Measurements from ENCODE around the gene TBATA. TPM values are rescaled to one million over a fixed set of nuclear protein-coding genes. Genes with fewer than 3 reads are reported as not detected.

Gene TBATA
- polyA plus RNA-seq, 1 donor (not counting 4 experiments of a cell fraction or from before 2014, with no cell fraction given): not detected

DNA sequence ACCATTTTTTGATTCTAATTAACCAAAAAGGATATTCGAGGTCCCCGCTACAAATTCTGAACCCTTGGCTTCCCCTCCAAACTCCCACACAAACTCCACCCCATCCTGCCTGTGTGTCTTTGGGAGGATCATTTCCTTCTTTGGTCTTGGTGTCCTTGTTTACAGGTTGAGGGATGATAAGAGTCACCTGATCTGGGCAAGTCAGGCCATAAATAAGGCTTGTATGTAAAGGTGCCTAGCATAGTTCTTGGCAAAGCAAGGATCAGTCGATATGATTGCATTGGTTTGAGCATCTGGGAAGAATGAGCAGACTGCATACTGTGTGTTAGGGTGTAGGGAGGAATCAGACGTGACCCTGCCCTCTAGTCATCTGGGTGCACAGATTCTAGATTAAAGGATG is 28.9 kb upstream of the TBATA start:
- peaks cover 15% of the 10 kb centered on the region for H3K79me2 ChIP-seq (ENCODE audit: control insufficient read depth, insufficient read depth, low read length)
- no peak overlapping the region for H3K4me2 ChIP-seq (ENCODE audit: control insufficient read depth, extremely low read depth, insufficient read depth, low read depth, low read length)
- H2AFZ ChIP-seq (ENCODE audit: control insufficient read depth, low read length): no peak overlapping the region
- H3K9me3 ChIP-seq (ENCODE audit: control insufficient read depth, low read depth, low read length): no peaks in the 10 kb centered on the region
- dilution Hi-C loops (cut with MboI; ENCODE audit: extremely low pct_ligation_motif_present, low sequenced_read_pairs): no loop called here
- H3K4me3 ChIP-seq (ENCODE audit: control insufficient read depth in 2 of 3, extremely low read depth in 1 of 3, insufficient read depth in 2 of 3, low read depth in 1 of 3, low read length in 3 of 3): no peak overlapping the region
- peaks cover 3 to 9% of the 10 kb centered on the region in 2 experiments for H3K36me3 ChIP-seq (ENCODE audit: control insufficient read depth in 2 of 2, extremely low read depth in 1 of 2, insufficient read depth in 2 of 2, low read length in 2 of 2)
- no peaks in the 10 kb centered on the region for H3K27me3 ChIP-seq (ENCODE audit: control insufficient read depth, extremely low read depth, insufficient read depth, low read length)
- DNase-seq (ENCODE audit: low read depth, low spot score) (no peak), FAIRE-seq (no peak)
- H4K20me1 ChIP-seq (ENCODE audit: control insufficient read depth, extremely low read depth, insufficient read depth, low read length): no peaks in the 10 kb centered on the region
- no peaks in the 10 kb centered on the region for H3K4me1 ChIP-seq (ENCODE audit: control insufficient read depth, extremely low read depth, insufficient read depth, low read length)
- no peak for TF ChIP-seq CTCF (optimal IDR thresholded peaks at IDR 0.05 in 1 of 3, IDR thresholded peaks at IDR 0.05 in 1 of 3, conservative IDR thresholded peaks at IDR 0.05 in 1 of 3; ENCODE audit: extremely low read depth in 1 of 3, insufficient read depth in 2 of 3, low read length in 3 of 3)
- no peaks in the 10 kb centered on the region for H3K9me1 ChIP-seq (ENCODE audit: control insufficient read depth, extremely low read depth, insufficient read depth, low read length)
- H3K27ac ChIP-seq (ENCODE audit: control insufficient read depth, insufficient read depth, low read length): no peak overlapping the region
- no peak overlapping the region for H3K9ac ChIP-seq (ENCODE audit: control insufficient read depth, extremely low read depth, insufficient read depth, low read length)

GRCh38 chr10:70812814-70813213 is 27.6 kb upstream of the TBATA start:
- TF ChIP-seq CTCF (optimal IDR thresholded peaks at IDR 0.05 in 1 of 3, IDR thresholded peaks at IDR 0.05 in 1 of 3, conservative IDR thresholded peaks at IDR 0.05 in 1 of 3; ENCODE audit: extremely low read depth in 1 of 3, insufficient read depth in 2 of 3, low read length in 3 of 3) (no peak), EZH2 (IDR thresholded peaks at IDR 0.05; ENCODE audit: low read length) (no peak)
- H3K27ac ChIP-seq (ENCODE audit: control insufficient read depth, insufficient read depth, low read length): no peak overlapping the region
- H3K4me1 ChIP-seq (ENCODE audit: control insufficient read depth, extremely low read depth, insufficient read depth, low read length): no peaks in the 10 kb centered on the region
- dilution Hi-C loops (cut with MboI; ENCODE audit: extremely low pct_ligation_motif_present, low sequenced_read_pairs): no loop called here
- H3K9me1 ChIP-seq (ENCODE audit: control insufficient read depth, extremely low read depth, insufficient read depth, low read length): no peaks in the 10 kb centered on the region
- H3K4me3 ChIP-seq (ENCODE audit: control insufficient read depth in 2 of 3, extremely low read depth in 1 of 3, insufficient read depth in 2 of 3, low read depth in 1 of 3, low read length in 3 of 3): no peak overlapping the region
- H2AFZ ChIP-seq (ENCODE audit: control insufficient read depth, low read length): no peak overlapping the region
- H3K79me2 ChIP-seq (ENCODE audit: control insufficient read depth, insufficient read depth, low read length): peaks cover 5% of the 10 kb centered on the region
- H3K9ac ChIP-seq (ENCODE audit: control insufficient read depth, extremely low read depth, insufficient read depth, low read length): no peak overlapping the region
- no peaks in the 10 kb centered on the region for H4K20me1 ChIP-seq (ENCODE audit: control insufficient read depth, extremely low read depth, insufficient read depth, low read length)
- no peak for FAIRE-seq
- no peak for DNase-seq (ENCODE audit: low read depth, low spot score)
- H3K9me3 ChIP-seq (ENCODE audit: control insufficient read depth, low read depth, low read length): no peaks in the 10 kb centered on the region
- H3K36me3 ChIP-seq (ENCODE audit: control insufficient read depth in 2 of 2, extremely low read depth in 1 of 2, insufficient read depth in 2 of 2, low read length in 2 of 2): peaks cover 0 to 3% of the 10 kb centered on the region in 2 experiments
- H3K4me2 ChIP-seq (ENCODE audit: control insufficient read depth, extremely low read depth, insufficient read depth, low read depth, low read length): no peak overlapping the region
- no peaks in the 10 kb centered on the region for H3K27me3 ChIP-seq (ENCODE audit: control insufficient read depth, extremely low read depth, insufficient read depth, low read length)
